Tibial nerve (tissue), 4 donors: Measurements from ENCODE around the gene TSPYL1.
A peak's percentile ranks its signal among the peaks of the same experiment; 100 is the strongest.

Experiments
- CTCF ChIP-seq, 5 experiments: fragments of 200-600 bp in 3 of 5; fragments of 450-650 bp in 2 of 5; sonication (generic) in 3 of 5; IDR thresholded peaks; one replicate each; pipeline ENCODE4 v1.5.1; 2016 to 2019; ENCODE audit warnings: antibody characterized with exemption in 5 of 5, mild to moderate bottlenecking in 3 of 5, moderate library complexity in 2 of 5
- EP300 ChIP-seq, 2 donors: sonication (generic); formaldehyde crosslinking; IDR thresholded peaks; one replicate each; pipeline ENCODE4 v1.6.1; 2017; ENCODE audit warnings: antibody characterized with exemption in 2 of 2, mild to moderate bottlenecking in 1 of 2

- TF ChIP-seq CTCF (IDR thresholded peaks at IDR 0.05) (peak; percentile 79 to 87 (median 82)), EP300 (IDR thresholded peaks at IDR 0.05) (no peak)
Observed at GRCh38 chr6:116287689-116288282, 8.1 kb upstream of the TSPYL1 start.
